GM08714 (cell line): Measurements from ENCODE around the gene PDXDC1.
"Not testable (repeated sequence)": the region's sequence is repeated elsewhere in the genome, so short reads cannot be mapped to it uniquely, and the experiment has no call there.

Experiments used
- H3K4me3 ChIP-seq: fragments of 200-500 bp; sonication (Bioruptor generic); 2 replicates; pipeline ENCODE4 v1.5.1; 2014; ENCODE audit warnings: mild to moderate bottlenecking, low read length, inconsistent platforms
- ZNF274 ChIP-seq: IDR thresholded peaks from 2 replicates; pipeline ENCODE4 v1.6.1; 2012; ENCODE audit warnings: mild to moderate bottlenecking, low read depth, low read length

The PDXDC1 gene

GRCh38 chr16:15031179-15031578 lies 56.4 kb downstream of the PDXDC1 start:
- no peak for TF ChIP-seq ZNF274
- no peak overlapping the region for H3K4me3 ChIP-seq

- H3K4me3 ChIP-seq = no peak overlapping the region
- TF ChIP-seq ZNF274 = no peak
Measured at GRCh38 chr16:15031586-15031985, 56.8 kb downstream of the PDXDC1 start.

GRCh38 chr16:15032547-15033308 lies 57.9 kb downstream of the PDXDC1 start:
- H3K4me3 ChIP-seq = no peak overlapping the region
- no peak for TF ChIP-seq ZNF274

GRCh38 chr16:15033309-15033707 lies 58.5 kb downstream of the PDXDC1 start:
- TF ChIP-seq ZNF274 = no peak
- H3K4me3 ChIP-seq = no peak overlapping the region

GRCh38 chr16:15034266-15035162 lies 59.7 kb downstream of the PDXDC1 start:
- no peak for TF ChIP-seq ZNF274
- H3K4me3 ChIP-seq = no peak overlapping the region

- H3K4me3 ChIP-seq = no peak overlapping the region
- TF ChIP-seq ZNF274 = no peak
Measured at GRCh38 chr16:15035163-15035729, 60.4 kb downstream of the PDXDC1 start.

GRCh38 chr16:15037003-15037402 lies 62.2 kb downstream of the PDXDC1 start:
- no peak for TF ChIP-seq ZNF274
- no peak overlapping the region for H3K4me3 ChIP-seq

GRCh38 chr16:15037745-15038144 lies 62.9 kb downstream of the PDXDC1 start:
- H3K4me3 ChIP-seq = no peak overlapping the region
- no peak for TF ChIP-seq ZNF274

- no peak overlapping the region for H3K4me3 ChIP-seq
- TF ChIP-seq ZNF274 = no peak
Measured at GRCh38 chr16:15038689-15039088, 63.9 kb downstream of the PDXDC1 start.

- no peak for TF ChIP-seq ZNF274
- H3K4me3 ChIP-seq = no peak overlapping the region
Measured at GRCh38 chr16:15041271-15042004, 66.6 kb downstream of the PDXDC1 start.

GRCh38 chr16:15043344-15043743 lies 68.5 kb downstream of the PDXDC1 start:
- no peak for TF ChIP-seq ZNF274
- no peak overlapping the region for H3K4me3 ChIP-seq

- no peak for TF ChIP-seq ZNF274
- no peak overlapping the region for H3K4me3 ChIP-seq
Measured at GRCh38 chr16:15044286-15044685, 69.5 kb downstream of the PDXDC1 start.

GRCh38 chr16:15045270-15045669 lies 70.4 kb downstream of the PDXDC1 start:
- H3K4me3 ChIP-seq = not testable (repeated sequence)
